ENCODE results near the gene DDX20. TPM values are rescaled to one million over a fixed set of nuclear protein-coding genes. Genes with fewer than 3 reads are reported as not detected.

The DDX20 gene
- total RNA-seq, 4 donors from 2014 or later = 15.7 to 32.6 (median 20.8) TPM

- no peak for DNase-seq
- 92% methylated on average over 4 of the region's 4 CpGs for WGBS, 2 donors
- no peak overlapping the region for H3K27ac ChIP-seq
- no peak overlapping the region for H3K4me3 ChIP-seq (replicated peaks in 1 of 3)
- no peaks in the 10 kb centered on the region for H3K4me1 ChIP-seq
- H3K27me3 ChIP-seq = no peaks in the 10 kb centered on the region
- peaks cover 10 to 14% of the 10 kb centered on the region in 2 donors for H3K36me3 ChIP-seq
- no peaks in the 10 kb centered on the region for H3K9me3 ChIP-seq
- intact Hi-C loops (cut with DNase I) = no loop called here
- TF ChIP-seq CTCF (IDR thresholded peaks at IDR 0.05) (no peak), POLR2A (IDR thresholded peaks at IDR 0.05) (no peak)
These were observed 15.2 kb downstream of the DDX20 start for GRCh38 chr1:111770916-111771315.

GRCh38 chr1:111775966-111776365 lies 20.3 kb downstream of the DDX20 start:
- TF ChIP-seq POLR2A (IDR thresholded peaks at IDR 0.05) (no peak), CTCF (IDR thresholded peaks at IDR 0.05) (no peak)
- intact Hi-C loops (cut with DNase I) = no loop called here
- WGBS, 2 donors = 78 to 82% methylated on average over 9 of the region's 9 CpGs
- no peaks in the 10 kb centered on the region for H3K36me3 ChIP-seq
- H3K27me3 ChIP-seq = no peaks in the 10 kb centered on the region
- H3K27ac ChIP-seq = no peak overlapping the region
- no peak overlapping the region for H3K4me3 ChIP-seq (replicated peaks in 1 of 3)
- no peaks in the 10 kb centered on the region for H3K4me1 ChIP-seq
- no peak for DNase-seq
- H3K9me3 ChIP-seq = no peaks in the 10 kb centered on the region

GRCh38 chr1:111776391-111776790 lies 20.7 kb downstream of the DDX20 start:
- Histone ChIP-seq H3K27me3 (no peaks in the 10 kb centered on the region), H3K27ac (no peak overlapping the region), H3K4me3 (replicated peaks in 1 of 3) (no peak overlapping the region), H3K36me3 (no peaks in the 10 kb centered on the region), H3K4me1 (no peaks in the 10 kb centered on the region), H3K9me3 (no peaks in the 10 kb centered on the region)
- WGBS, 2 donors = 85 to 94% methylated on average over 2 of the region's 2 CpGs
- intact Hi-C loops (cut with DNase I) = no loop called here
- no peak for TF ChIP-seq POLR2A (IDR thresholded peaks at IDR 0.05)
- no peak for TF ChIP-seq CTCF (IDR thresholded peaks at IDR 0.05)
- no peak for DNase-seq

- Histone ChIP-seq H3K36me3 (no peaks in the 10 kb centered on the region), H3K4me3 (replicated peaks in 1 of 3) (no peak overlapping the region), H3K27ac (no peak overlapping the region), H3K4me1 (no peaks in the 10 kb centered on the region), H3K27me3 (no peaks in the 10 kb centered on the region), H3K9me3 (no peaks in the 10 kb centered on the region)
- 91 to 94% methylated on average over 8 of the region's 8 CpGs for WGBS, 2 donors
- no peak for DNase-seq
- intact Hi-C loops (cut with DNase I) = no loop called here
- TF ChIP-seq POLR2A (IDR thresholded peaks at IDR 0.05) = no peak
- TF ChIP-seq CTCF (IDR thresholded peaks at IDR 0.05) = no peak
These were observed 21.2 kb downstream of the DDX20 start for GRCh38 chr1:111776861-111777260.

GRCh38 chr1:111777301-111777700 lies 21.6 kb downstream of the DDX20 start:
- intact Hi-C loops (cut with DNase I) = no loop called here

More at GRCh38 chr1:111777301-111777700, 21.6 kb downstream of the DDX20 start:
- Histone ChIP-seq H3K4me3 (replicated peaks in 1 of 3) (no peak overlapping the region), H3K9me3 (no peaks in the 10 kb centered on the region), H3K4me1 (no peaks in the 10 kb centered on the region), H3K27ac (no peak overlapping the region), H3K27me3 (no peaks in the 10 kb centered on the region), H3K36me3 (no peaks in the 10 kb centered on the region)
- TF ChIP-seq POLR2A (IDR thresholded peaks at IDR 0.05) = no peak
- no peak for TF ChIP-seq CTCF (IDR thresholded peaks at IDR 0.05)
- no peak for DNase-seq
- 92 to 100% methylated on average over 1 of the region's 1 CpG for WGBS, 2 donors

Measured in thyroid gland (tissue), 4 donors.